ENCODE results near the gene NLGN2. TPM values are rescaled to one million over a fixed set of nuclear protein-coding genes. Genes with fewer than 3 reads are reported as not detected.

NLGN2 gene
- total RNA-seq, 6 experiments from 2014 or later = 1.3 to 5.3 (median 3.0) TPM

DNA sequence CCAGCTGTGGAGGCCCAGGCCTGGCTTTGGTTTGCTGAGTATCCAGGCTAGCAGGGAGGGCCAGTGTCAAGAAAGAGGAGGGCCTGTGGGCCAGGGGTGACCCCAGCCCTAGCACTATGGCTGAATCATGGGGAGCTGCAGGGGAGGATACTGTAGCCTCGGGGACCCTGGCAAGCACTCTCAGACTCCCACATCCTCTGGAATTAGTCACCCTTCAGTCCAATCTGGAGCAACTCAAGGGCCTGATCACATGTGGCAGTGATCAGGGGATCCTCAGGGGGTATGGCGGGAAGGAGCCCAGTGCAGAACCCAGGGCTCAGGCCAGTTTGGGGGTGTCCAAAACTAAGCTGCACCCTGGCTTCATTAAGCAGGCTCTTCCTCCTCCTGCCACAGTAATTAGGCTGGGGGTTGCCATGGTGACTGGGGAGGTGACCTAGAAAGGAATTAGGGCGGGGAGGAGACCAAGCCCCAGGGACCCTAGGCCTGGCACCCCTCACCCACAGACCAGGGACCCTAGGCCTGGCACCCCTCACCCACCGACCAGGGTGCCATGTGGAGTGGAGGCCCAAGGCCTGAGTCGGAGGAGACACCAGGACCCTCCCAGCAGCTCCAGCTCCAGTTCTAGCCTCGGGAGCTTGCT is 5.8 kb downstream of the NLGN2 start:
- Histone ChIP-seq H3K4me3 (no peak overlapping the region), H3K27ac (no peak overlapping the region), H3K27me3 (no peaks in the 10 kb centered on the region), H3K4me1 (no peaks in the 10 kb centered on the region), H3K9me3 (no peaks in the 10 kb centered on the region), H3K36me3 (no peaks in the 10 kb centered on the region)
- TF ChIP-seq, protein P1, sequence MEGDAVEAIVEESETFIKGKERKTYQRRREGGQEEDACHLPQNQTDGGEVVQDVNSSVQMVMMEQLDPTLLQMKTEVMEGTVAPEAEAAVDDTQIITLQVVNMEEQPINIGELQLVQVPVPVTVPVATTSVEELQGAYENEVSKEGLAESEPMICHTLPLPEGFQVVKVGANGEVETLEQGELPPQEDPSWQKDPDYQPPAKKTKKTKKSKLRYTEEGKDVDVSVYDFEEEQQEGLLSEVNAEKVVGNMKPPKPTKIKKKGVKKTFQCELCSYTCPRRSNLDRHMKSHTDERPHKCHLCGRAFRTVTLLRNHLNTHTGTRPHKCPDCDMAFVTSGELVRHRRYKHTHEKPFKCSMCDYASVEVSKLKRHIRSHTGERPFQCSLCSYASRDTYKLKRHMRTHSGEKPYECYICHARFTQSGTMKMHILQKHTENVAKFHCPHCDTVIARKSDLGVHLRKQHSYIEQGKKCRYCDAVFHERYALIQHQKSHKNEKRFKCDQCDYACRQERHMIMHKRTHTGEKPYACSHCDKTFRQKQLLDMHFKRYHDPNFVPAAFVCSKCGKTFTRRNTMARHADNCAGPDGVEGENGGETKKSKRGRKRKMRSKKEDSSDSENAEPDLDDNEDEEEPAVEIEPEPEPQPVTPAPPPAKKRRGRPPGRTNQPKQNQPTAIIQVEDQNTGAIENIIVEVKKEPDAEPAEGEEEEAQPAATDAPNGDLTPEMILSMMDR (IDR thresholded peaks at IDR 0.05) = no peak
- no peak for TF ChIP-seq POLR2A (IDR thresholded peaks at IDR 0.05)
- no peak for ATAC-seq
- intact Hi-C loops (cut with DNase I) = no loop called here
- no peak for DNase-seq
- 66% methylated on average over 2 of the region's 6 CpGs for WGBS (ENCODE audit: insufficient coverage, low coverage, low lambda C conversion rate, missing lambda C conversion rate)

DNA sequence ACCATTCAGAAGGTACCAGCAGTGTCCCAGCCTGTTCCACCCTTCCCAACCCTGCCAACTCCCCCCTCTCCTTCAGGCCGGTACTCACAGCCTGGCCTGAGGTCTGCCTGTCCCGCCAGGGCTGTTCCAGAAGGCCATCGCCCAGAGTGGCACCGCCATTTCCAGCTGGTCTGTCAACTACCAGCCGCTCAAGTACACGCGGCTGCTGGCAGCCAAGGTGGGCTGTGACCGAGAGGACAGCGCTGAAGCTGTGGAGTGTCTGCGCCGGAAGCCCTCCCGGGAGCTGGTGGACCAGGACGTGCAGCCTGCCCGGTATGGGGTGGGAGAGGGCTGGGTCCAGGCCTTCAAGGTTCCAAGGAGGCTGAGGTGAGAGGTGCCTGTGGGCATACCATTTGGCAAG is 7.2 kb downstream of the NLGN2 start:
- Histone ChIP-seq H3K27me3 (no peaks in the 10 kb centered on the region), H3K4me1 (no peaks in the 10 kb centered on the region), H3K36me3 (no peaks in the 10 kb centered on the region), H3K27ac (no peak overlapping the region), H3K4me3 (no peak overlapping the region), H3K9me3 (no peaks in the 10 kb centered on the region)
- ATAC-seq (no peak), DNase-seq (no peak)
- intact Hi-C loops (cut with DNase I) = no loop called here
- TF ChIP-seq, protein P1 (IDR thresholded peaks at IDR 0.05) = no peak
- 80% methylated on average over 6 of the region's 14 CpGs for WGBS (ENCODE audit: insufficient coverage, low coverage, low lambda C conversion rate, missing lambda C conversion rate)

DNA sequence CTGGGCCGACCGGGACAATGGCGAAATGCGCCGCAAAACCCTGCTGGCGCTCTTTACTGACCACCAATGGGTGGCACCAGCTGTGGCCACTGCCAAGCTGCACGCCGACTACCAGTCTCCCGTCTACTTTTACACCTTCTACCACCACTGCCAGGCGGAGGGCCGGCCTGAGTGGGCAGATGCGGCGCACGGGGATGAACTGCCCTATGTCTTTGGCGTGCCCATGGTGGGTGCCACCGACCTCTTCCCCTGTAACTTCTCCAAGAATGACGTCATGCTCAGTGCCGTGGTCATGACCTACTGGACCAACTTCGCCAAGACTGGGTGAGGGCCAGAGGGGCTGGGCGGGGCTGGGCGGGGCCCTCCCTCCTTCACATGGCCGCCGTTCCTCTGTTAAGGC is 8.1 kb downstream of the NLGN2 start:
- no peaks in the 10 kb centered on the region for H3K4me1 ChIP-seq
- H3K36me3 ChIP-seq = no peaks in the 10 kb centered on the region
- WGBS (ENCODE audit: insufficient coverage, low coverage, low lambda C conversion rate, missing lambda C conversion rate) = 88% methylated on average over 11 of the region's 23 CpGs
- no peak for TF ChIP-seq POLR2A (IDR thresholded peaks at IDR 0.05)
- TF ChIP-seq, protein P1 (IDR thresholded peaks at IDR 0.05) = no peak
- H3K27ac ChIP-seq = no peak overlapping the region
- ATAC-seq (no peak), DNase-seq (no peak)
- H3K9me3 ChIP-seq = no peaks in the 10 kb centered on the region
- no peak overlapping the region for H3K4me3 ChIP-seq
- intact Hi-C loops (cut with DNase I) = no loop called here
- no peaks in the 10 kb centered on the region for H3K27me3 ChIP-seq

DNA sequence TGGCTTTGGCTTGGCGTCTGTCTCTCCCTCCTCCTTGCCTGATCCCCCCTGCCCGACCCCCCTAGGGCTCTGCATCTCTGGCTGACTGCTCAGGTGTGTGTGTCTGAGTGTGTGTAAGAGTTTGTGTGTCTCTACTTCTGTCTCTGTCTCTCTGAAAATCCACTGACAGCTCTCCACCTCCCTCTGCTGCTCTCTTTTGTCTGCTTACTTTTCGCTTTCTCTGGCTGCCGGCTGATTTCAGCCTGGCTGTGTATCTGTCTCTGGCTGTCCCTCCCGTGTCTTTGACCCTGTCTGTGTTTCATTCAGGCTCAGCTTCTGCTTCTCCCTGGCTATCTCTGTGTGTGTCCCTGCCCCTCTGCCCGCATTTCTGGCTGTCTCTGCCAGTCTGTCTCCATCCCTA is 8.7 kb downstream of the NLGN2 start:
- Histone ChIP-seq H3K36me3 (no peaks in the 10 kb centered on the region), H3K9me3 (no peaks in the 10 kb centered on the region), H3K4me1 (no peaks in the 10 kb centered on the region), H3K27ac (no peak overlapping the region), H3K4me3 (no peak overlapping the region), H3K27me3 (no peaks in the 10 kb centered on the region)
- DNase-seq (no peak), ATAC-seq (no peak)
- WGBS (ENCODE audit: insufficient coverage, low coverage, low lambda C conversion rate, missing lambda C conversion rate) = 52% methylated on average over 5 of the region's 6 CpGs
- intact Hi-C loops (cut with DNase I) = no loop called here
- no peak for TF ChIP-seq POLR2A (IDR thresholded peaks at IDR 0.05)
- TF ChIP-seq, protein P1 (IDR thresholded peaks at IDR 0.05) = no peak
